ENCODE measurements around the gene CHI3L1. TPM values are rescaled to one million over a fixed set of nuclear protein-coding genes. Genes with fewer than 3 reads are reported as not detected.

The CHI3L1 gene
- total RNA-seq, 1 donor from 2014 or later = 1.0 TPM

DNA sequence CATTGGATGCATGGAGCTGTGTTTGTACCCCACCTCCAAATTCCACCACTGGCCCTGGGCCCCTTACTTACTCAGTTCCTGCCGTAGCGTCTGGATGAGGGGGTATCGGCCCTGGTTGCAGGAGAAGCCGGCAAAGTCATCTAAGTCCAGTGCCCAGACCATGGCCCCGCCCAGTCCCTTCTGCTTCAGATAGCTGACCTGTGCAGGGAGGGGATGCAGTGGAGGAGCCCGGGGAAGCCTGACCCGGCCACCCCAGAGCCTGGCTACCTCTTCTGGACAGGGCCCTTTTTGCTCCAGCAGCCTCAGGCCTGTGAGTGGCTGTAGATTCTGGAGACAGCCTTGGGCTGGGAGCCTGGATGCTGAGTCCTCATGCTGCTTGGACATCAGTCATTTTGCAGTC lies 31.2 kb upstream of the CHI3L1 start:
- Histone ChIP-seq H3K4me3 (ENCODE audit: low read length in 3 of 3) (no peak overlapping the region), H3K9ac (ENCODE audit: low read depth in 1 of 3, low read length in 3 of 3) (no peak overlapping the region), H3K27me3 (ENCODE audit: control insufficient read depth in 3 of 3, insufficient read depth in 3 of 3, low read length in 3 of 3) (peaks cover 4 to 9% (median 5%) of the 10 kb centered on the region in 3 donors), H3K4me1 (ENCODE audit: control insufficient read depth in 3 of 3, insufficient read depth in 3 of 3, low read length in 3 of 3) (peaks cover 3 to 18% (median 7%) of the 10 kb centered on the region in 3 donors), H3K27ac (ENCODE audit: low read depth, low read length) (no peak overlapping the region), H3K36me3 (ENCODE audit: control insufficient read depth in 3 of 3, insufficient read depth in 3 of 3, low read length in 3 of 3) (no peaks in the 10 kb centered on the region), H3K9me3 (ENCODE audit: control insufficient read depth in 3 of 3, low read length in 3 of 3) (no peaks in the 10 kb centered on the region)

GRCh38 chr1:203217139-203217655 lies 30.7 kb upstream of the CHI3L1 start:
- H3K9ac ChIP-seq (ENCODE audit: low read depth in 1 of 3, low read length in 3 of 3) = no peak overlapping the region

GRCh38 chr1:203216274-203217138 lies 30.0 kb upstream of the CHI3L1 start:
- H3K36me3 ChIP-seq (ENCODE audit: control insufficient read depth in 3 of 3, insufficient read depth in 3 of 3, low read length in 3 of 3) = no peaks in the 10 kb centered on the region
- no peak overlapping the region for H3K4me3 ChIP-seq (ENCODE audit: low read length in 3 of 3)
- H3K4me1 ChIP-seq (ENCODE audit: control insufficient read depth in 3 of 3, insufficient read depth in 3 of 3, low read length in 3 of 3) = peaks cover 3 to 18% (median 7%) of the 10 kb centered on the region in 3 donors
- H3K9ac ChIP-seq (ENCODE audit: low read depth in 1 of 3, low read length in 3 of 3) = peak overlapping the region in 1 of 3 donors; percentile 8
- no peak overlapping the region for H3K27ac ChIP-seq (ENCODE audit: low read depth, low read length)
- H3K27me3 ChIP-seq (ENCODE audit: control insufficient read depth in 3 of 3, insufficient read depth in 3 of 3, low read length in 3 of 3) = peaks cover 4 to 9% (median 5%) of the 10 kb centered on the region in 3 donors
- no peaks in the 10 kb centered on the region for H3K9me3 ChIP-seq (ENCODE audit: control insufficient read depth in 3 of 3, low read length in 3 of 3)

More at GRCh38 chr1:203217139-203217655, 30.7 kb upstream of the CHI3L1 start:
- Histone ChIP-seq H3K4me3 (ENCODE audit: low read length in 3 of 3) (no peak overlapping the region), H3K9me3 (ENCODE audit: control insufficient read depth in 3 of 3, low read length in 3 of 3) (no peaks in the 10 kb centered on the region), H3K27ac (ENCODE audit: low read depth, low read length) (no peak overlapping the region), H3K27me3 (ENCODE audit: control insufficient read depth in 3 of 3, insufficient read depth in 3 of 3, low read length in 3 of 3) (peaks cover 4 to 9% (median 5%) of the 10 kb centered on the region in 3 donors), H3K36me3 (ENCODE audit: control insufficient read depth in 3 of 3, insufficient read depth in 3 of 3, low read length in 3 of 3) (no peaks in the 10 kb centered on the region), H3K4me1 (ENCODE audit: control insufficient read depth in 3 of 3, insufficient read depth in 3 of 3, low read length in 3 of 3) (peaks cover 3 to 18% (median 7%) of the 10 kb centered on the region in 3 donors)

DNA sequence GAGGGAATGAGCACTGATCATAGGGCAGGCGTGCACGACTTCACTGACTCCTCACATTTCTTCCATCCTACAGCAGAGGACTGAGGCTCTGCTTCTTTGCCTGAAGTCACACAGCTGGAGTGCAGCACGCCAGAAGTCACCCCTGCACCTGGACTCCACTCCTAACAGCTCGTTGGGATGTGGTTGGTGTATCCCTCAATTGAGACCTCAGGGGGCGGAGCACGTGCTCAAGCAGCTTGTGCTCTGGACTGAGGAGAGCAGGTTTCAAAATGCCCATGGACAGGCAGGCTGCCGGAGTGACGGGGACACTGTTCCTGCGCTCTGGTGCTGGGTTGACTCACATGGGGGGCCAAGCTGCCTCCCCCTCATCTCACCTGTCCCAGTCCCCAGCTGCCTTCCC lies 29.1 kb upstream of the CHI3L1 start:
- no peak overlapping the region for H3K27ac ChIP-seq (ENCODE audit: low read depth, low read length)
- no peak overlapping the region for H3K4me3 ChIP-seq (ENCODE audit: low read length in 3 of 3)
- H3K9ac ChIP-seq (ENCODE audit: low read depth in 1 of 3, low read length in 3 of 3) = no peak overlapping the region
- peaks cover 3 to 18% (median 7%) of the 10 kb centered on the region in 3 donors for H3K4me1 ChIP-seq (ENCODE audit: control insufficient read depth in 3 of 3, insufficient read depth in 3 of 3, low read length in 3 of 3)
- H3K27me3 ChIP-seq (ENCODE audit: control insufficient read depth in 3 of 3, insufficient read depth in 3 of 3, low read length in 3 of 3) = peaks cover 4 to 9% (median 5%) of the 10 kb centered on the region in 3 donors
- no peaks in the 10 kb centered on the region for H3K9me3 ChIP-seq (ENCODE audit: control insufficient read depth in 3 of 3, low read length in 3 of 3)
- H3K36me3 ChIP-seq (ENCODE audit: control insufficient read depth in 3 of 3, insufficient read depth in 3 of 3, low read length in 3 of 3) = no peaks in the 10 kb centered on the region

DNA sequence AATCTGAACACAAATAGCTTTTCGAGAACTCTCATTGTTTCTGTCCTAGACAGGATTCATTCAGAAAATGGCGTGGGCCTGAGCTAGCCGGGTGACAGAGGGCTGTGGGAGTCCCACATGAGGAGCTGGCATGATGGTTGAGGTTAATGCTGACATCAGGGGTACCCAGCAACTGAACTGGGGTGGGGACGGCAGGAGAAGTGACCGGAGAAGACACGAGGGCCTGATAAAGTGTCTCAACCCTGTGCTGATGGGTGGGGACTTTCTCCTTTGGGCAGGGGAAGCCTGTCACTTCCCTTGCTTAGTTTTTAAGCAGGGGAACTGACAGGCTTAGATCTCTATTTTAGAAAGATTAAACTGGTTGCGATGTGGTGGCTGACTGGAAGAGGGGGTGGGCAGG lies 28.4 kb upstream of the CHI3L1 start:
- peaks cover 3 to 18% (median 7%) of the 10 kb centered on the region in 3 donors for H3K4me1 ChIP-seq (ENCODE audit: control insufficient read depth in 3 of 3, insufficient read depth in 3 of 3, low read length in 3 of 3)
- no peak overlapping the region for H3K4me3 ChIP-seq (ENCODE audit: low read length in 3 of 3)

DNA sequence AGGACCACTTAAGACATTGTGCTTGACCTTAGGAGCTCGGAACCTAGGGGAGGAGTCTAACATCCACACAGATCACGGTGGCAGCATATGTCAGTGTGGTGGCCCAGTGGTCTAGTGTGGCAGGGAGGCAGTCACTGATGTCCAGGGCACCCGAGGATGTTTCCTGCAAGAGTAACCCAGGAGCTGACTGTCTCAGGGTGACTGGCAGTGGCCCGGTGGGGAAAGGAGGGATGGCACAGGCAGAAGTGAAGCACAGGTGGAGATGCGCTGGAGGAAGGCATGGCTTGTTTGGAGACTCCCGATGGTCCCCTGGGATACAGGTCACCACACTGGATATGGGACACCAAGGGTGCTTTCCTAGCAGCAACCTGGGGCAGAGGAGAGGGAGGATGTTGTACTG lies 26.6 kb upstream of the CHI3L1 start:
- Histone ChIP-seq H3K27ac (ENCODE audit: low read depth, low read length) (no peak overlapping the region), H3K4me3 (ENCODE audit: low read length in 3 of 3) (no peak overlapping the region), H3K27me3 (ENCODE audit: control insufficient read depth in 3 of 3, insufficient read depth in 3 of 3, low read length in 3 of 3) (peaks cover 4 to 5% (median 4%) of the 10 kb centered on the region in 3 donors), H3K36me3 (ENCODE audit: control insufficient read depth in 3 of 3, insufficient read depth in 3 of 3, low read length in 3 of 3) (no peaks in the 10 kb centered on the region), H3K4me1 (ENCODE audit: control insufficient read depth in 3 of 3, insufficient read depth in 3 of 3, low read length in 3 of 3) (peaks cover 3 to 18% (median 7%) of the 10 kb centered on the region in 3 donors), H3K9me3 (ENCODE audit: control insufficient read depth in 3 of 3, low read length in 3 of 3) (no peaks in the 10 kb centered on the region), H3K9ac (ENCODE audit: low read depth in 1 of 3, low read length in 3 of 3) (no peak overlapping the region)

More for the DNA sequence above, 28.4 kb upstream of the CHI3L1 start:
- H3K27ac ChIP-seq (ENCODE audit: low read depth, low read length) = no peak overlapping the region
- no peaks in the 10 kb centered on the region for H3K9me3 ChIP-seq (ENCODE audit: control insufficient read depth in 3 of 3, low read length in 3 of 3)
- no peak overlapping the region for H3K9ac ChIP-seq (ENCODE audit: low read depth in 1 of 3, low read length in 3 of 3)
- peaks cover 4 to 9% (median 5%) of the 10 kb centered on the region in 3 donors for H3K27me3 ChIP-seq (ENCODE audit: control insufficient read depth in 3 of 3, insufficient read depth in 3 of 3, low read length in 3 of 3)
- H3K36me3 ChIP-seq (ENCODE audit: control insufficient read depth in 3 of 3, insufficient read depth in 3 of 3, low read length in 3 of 3) = no peaks in the 10 kb centered on the region

GRCh38 chr1:203211812-203212211 lies 25.3 kb upstream of the CHI3L1 start:
- H3K9ac ChIP-seq (ENCODE audit: low read depth in 1 of 3, low read length in 3 of 3) = no peak overlapping the region
- peaks cover 0 to under 1% (median 0%) of the 10 kb centered on the region in 3 donors for H3K27me3 ChIP-seq (ENCODE audit: control insufficient read depth in 3 of 3, insufficient read depth in 3 of 3, low read length in 3 of 3)

DNA sequence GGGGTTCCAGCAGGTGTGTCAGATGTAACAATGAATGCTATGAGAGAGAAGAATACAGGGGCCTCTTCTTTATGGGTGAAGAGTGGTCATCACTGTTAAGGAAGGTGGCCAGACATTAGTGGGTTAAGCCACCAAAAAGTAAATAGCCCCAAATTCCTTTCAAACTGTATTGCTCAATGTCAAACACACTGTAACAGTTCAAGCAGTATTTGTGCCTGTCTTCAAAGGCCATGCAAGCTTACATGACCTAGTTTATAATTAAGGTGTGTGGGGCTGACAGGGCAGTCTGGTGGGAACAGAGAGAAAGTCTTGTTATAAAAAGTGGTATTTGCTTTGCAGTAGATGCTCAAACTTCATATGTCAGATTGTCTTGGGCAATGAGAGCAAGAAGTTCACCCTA lies 24.5 kb upstream of the CHI3L1 start:
- Histone ChIP-seq H3K4me1 (ENCODE audit: control insufficient read depth in 3 of 3, insufficient read depth in 3 of 3, low read length in 3 of 3) (peaks cover 0 to 5% (median 1%) of the 10 kb centered on the region in 3 donors), H3K27me3 (ENCODE audit: control insufficient read depth in 3 of 3, insufficient read depth in 3 of 3, low read length in 3 of 3) (no peaks in the 10 kb centered on the region), H3K4me3 (ENCODE audit: low read length in 3 of 3) (no peak overlapping the region), H3K36me3 (ENCODE audit: control insufficient read depth in 3 of 3, insufficient read depth in 3 of 3, low read length in 3 of 3) (no peaks in the 10 kb centered on the region), H3K9ac (ENCODE audit: low read depth in 1 of 3, low read length in 3 of 3) (no peak overlapping the region), H3K27ac (ENCODE audit: low read depth, low read length) (no peak overlapping the region), H3K9me3 (ENCODE audit: control insufficient read depth in 3 of 3, low read length in 3 of 3) (no peaks in the 10 kb centered on the region)

More at GRCh38 chr1:203211812-203212211, 25.3 kb upstream of the CHI3L1 start:
- Histone ChIP-seq H3K27ac (ENCODE audit: low read depth, low read length) (no peak overlapping the region), H3K36me3 (ENCODE audit: control insufficient read depth in 3 of 3, insufficient read depth in 3 of 3, low read length in 3 of 3) (no peaks in the 10 kb centered on the region), H3K4me3 (ENCODE audit: low read length in 3 of 3) (no peak overlapping the region), H3K9me3 (ENCODE audit: control insufficient read depth in 3 of 3, low read length in 3 of 3) (no peaks in the 10 kb centered on the region), H3K4me1 (ENCODE audit: control insufficient read depth in 3 of 3, insufficient read depth in 3 of 3, low read length in 3 of 3) (peaks cover 3 to 13% (median 7%) of the 10 kb centered on the region in 3 donors)

GRCh38 chr1:203210350-203210749 lies 23.8 kb upstream of the CHI3L1 start:
- no peak overlapping the region for H3K9ac ChIP-seq (ENCODE audit: low read depth in 1 of 3, low read length in 3 of 3)

DNA sequence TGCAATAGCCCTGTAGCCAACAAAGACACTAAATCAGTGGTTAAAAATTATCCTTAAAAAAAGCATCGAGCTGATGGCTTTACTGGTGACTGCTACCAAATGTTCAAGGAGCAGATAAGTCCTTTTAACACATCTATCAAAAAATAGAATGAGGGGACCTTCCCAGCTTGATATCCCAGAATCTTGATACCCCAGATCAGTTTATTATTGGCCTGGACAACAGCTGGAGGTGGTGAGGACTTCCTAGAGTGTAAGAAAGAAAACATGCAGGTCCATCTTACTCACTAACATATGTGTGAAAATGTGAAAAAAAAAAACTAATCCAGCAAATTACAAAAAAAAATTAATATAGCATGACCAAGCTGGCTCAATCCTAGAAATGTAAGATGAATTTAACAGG lies 21.7 kb upstream of the CHI3L1 start:
- H3K27me3 ChIP-seq (ENCODE audit: control insufficient read depth in 3 of 3, insufficient read depth in 3 of 3, low read length in 3 of 3) = no peaks in the 10 kb centered on the region
- no peak overlapping the region for H3K27ac ChIP-seq (ENCODE audit: low read depth, low read length)
- H3K4me3 ChIP-seq (ENCODE audit: low read length in 3 of 3) = no peak overlapping the region
- no peaks in the 10 kb centered on the region for H3K9me3 ChIP-seq (ENCODE audit: control insufficient read depth in 3 of 3, low read length in 3 of 3)
- peaks cover 0 to 7% (median 2%) of the 10 kb centered on the region in 3 donors for H3K4me1 ChIP-seq (ENCODE audit: control insufficient read depth in 3 of 3, insufficient read depth in 3 of 3, low read length in 3 of 3)
- H3K36me3 ChIP-seq (ENCODE audit: control insufficient read depth in 3 of 3, insufficient read depth in 3 of 3, low read length in 3 of 3) = no peaks in the 10 kb centered on the region
- H3K9ac ChIP-seq (ENCODE audit: low read depth in 1 of 3, low read length in 3 of 3) = no peak overlapping the region

More at GRCh38 chr1:203210350-203210749, 23.8 kb upstream of the CHI3L1 start:
- Histone ChIP-seq H3K27ac (ENCODE audit: low read depth, low read length) (no peak overlapping the region), H3K4me3 (ENCODE audit: low read length in 3 of 3) (no peak overlapping the region), H3K9me3 (ENCODE audit: control insufficient read depth in 3 of 3, low read length in 3 of 3) (no peaks in the 10 kb centered on the region), H3K36me3 (ENCODE audit: control insufficient read depth in 3 of 3, insufficient read depth in 3 of 3, low read length in 3 of 3) (no peaks in the 10 kb centered on the region), H3K4me1 (ENCODE audit: control insufficient read depth in 3 of 3, insufficient read depth in 3 of 3, low read length in 3 of 3) (no peaks in the 10 kb centered on the region), H3K27me3 (ENCODE audit: control insufficient read depth in 3 of 3, insufficient read depth in 3 of 3, low read length in 3 of 3) (no peaks in the 10 kb centered on the region)

Data from skeletal muscle tissue (tissue), 4 donors.